OCI-LY3 (cell line): ENCODE results near the gene SUPT3H.

Source experiments
- EZH2phosphoT487 ChIP-seq: fragments of 200-600 bp; shearing (Covaris generic); IDR thresholded peaks from 2 replicates; pipeline ENCODE4 v1.6.1; 2018; ENCODE audit warnings: antibody characterized with exemption, mixed run types, low read depth
- TF ChIP-seq, protein P1 (sequence below): fragments of 200-600, 300-600 bp; sonication (generic); IDR thresholded peaks from 2 replicates; pipeline ENCODE4 v1.5.1; 2014; ENCODE audit warnings: antibody characterized with exemption, low read length, low read depth

DNA sequence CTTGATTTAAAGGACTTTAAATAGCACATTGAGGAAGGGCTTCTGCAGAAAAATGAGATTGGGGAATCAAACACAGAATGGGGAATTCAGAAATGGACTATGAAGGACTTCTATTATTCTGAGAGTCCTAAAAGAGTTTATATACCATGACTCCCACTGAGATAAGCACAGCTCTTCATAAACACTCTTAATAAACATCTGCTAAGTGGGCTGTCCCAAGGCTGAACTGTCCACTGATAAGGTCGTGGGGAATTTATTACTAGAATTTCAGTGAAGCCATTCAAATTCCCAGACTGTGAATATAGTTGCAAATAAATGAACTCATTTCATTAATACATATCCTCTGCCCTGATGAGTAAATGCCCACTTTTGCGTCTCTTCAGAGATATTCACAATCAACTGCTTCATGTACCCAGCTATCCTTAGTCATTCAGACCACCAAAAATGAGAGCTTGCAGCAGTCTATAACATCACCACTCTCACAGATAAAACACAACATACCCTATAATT lies 517.8 kb downstream of the SUPT3H start:
- TF ChIP-seq, protein P1, sequence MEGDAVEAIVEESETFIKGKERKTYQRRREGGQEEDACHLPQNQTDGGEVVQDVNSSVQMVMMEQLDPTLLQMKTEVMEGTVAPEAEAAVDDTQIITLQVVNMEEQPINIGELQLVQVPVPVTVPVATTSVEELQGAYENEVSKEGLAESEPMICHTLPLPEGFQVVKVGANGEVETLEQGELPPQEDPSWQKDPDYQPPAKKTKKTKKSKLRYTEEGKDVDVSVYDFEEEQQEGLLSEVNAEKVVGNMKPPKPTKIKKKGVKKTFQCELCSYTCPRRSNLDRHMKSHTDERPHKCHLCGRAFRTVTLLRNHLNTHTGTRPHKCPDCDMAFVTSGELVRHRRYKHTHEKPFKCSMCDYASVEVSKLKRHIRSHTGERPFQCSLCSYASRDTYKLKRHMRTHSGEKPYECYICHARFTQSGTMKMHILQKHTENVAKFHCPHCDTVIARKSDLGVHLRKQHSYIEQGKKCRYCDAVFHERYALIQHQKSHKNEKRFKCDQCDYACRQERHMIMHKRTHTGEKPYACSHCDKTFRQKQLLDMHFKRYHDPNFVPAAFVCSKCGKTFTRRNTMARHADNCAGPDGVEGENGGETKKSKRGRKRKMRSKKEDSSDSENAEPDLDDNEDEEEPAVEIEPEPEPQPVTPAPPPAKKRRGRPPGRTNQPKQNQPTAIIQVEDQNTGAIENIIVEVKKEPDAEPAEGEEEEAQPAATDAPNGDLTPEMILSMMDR, result no peak
- no peak for TF ChIP-seq EZH2phosphoT487
